GM23338 (cell line): ENCODE data around the gene SNX22. TPM values are rescaled to one million over a fixed set of nuclear protein-coding genes. Genes with fewer than 3 reads are reported as not detected.

ENCODE experiments used
- ATAC-seq: fragments of 200-7000 bp; cut with Tn5 transposase; 3 replicates; pipeline ENCODE4 v1.9.1; 2020
- DNase-seq: peaks from one replicate; pipeline ENCODE4 v3.0.0-alpha.2; 2015; ENCODE audit warnings: low spot score
- H2AFZ ChIP-seq: fragments of 200-600 bp; sonication (generic); 2 replicates; pipeline ENCODE4 v1.8.0; 2016; ENCODE audit warnings: antibody characterized with exemption, mild to moderate bottlenecking, moderate library complexity
- H3F3A ChIP-seq: fragments of 200-600 bp; sonication (generic); replicated peaks from 2 replicates; pipeline ENCODE4 v1.8.0; 2017; ENCODE audit warnings: antibody characterized with exemption, mixed run types, low read depth
- H3K27ac ChIP-seq: fragments of 200-600 bp; sonication (generic); 2 replicates; pipeline ENCODE4 v1.6.1; 2016; ENCODE audit warnings: low read depth
- H3K27me3 ChIP-seq: fragments of 200-600 bp; sonication (generic); 2 replicates; pipeline ENCODE4 v1.8.0; 2016; ENCODE audit warnings: mild to moderate bottlenecking, mixed run types, moderate library complexity; ENCODE audit not compliant: insufficient read depth
- H3K36me3 ChIP-seq: fragments of 200-600 bp; sonication (generic); 2 replicates; pipeline ENCODE4 v1.8.0; 2016; ENCODE audit warnings: mild to moderate bottlenecking; ENCODE audit not compliant: insufficient read depth
- H3K4me1 ChIP-seq: fragments of 200-600 bp; sonication (generic); 2 replicates; pipeline ENCODE4 v1.8.0; 2016; ENCODE audit warnings: mild to moderate bottlenecking, moderate library complexity; ENCODE audit not compliant: insufficient read depth
- H3K4me2 ChIP-seq: fragments of 200-600 bp; sonication (generic); 2 replicates; pipeline ENCODE4 v1.7.1; 2017; ENCODE audit warnings: mixed run types
- H3K4me3 ChIP-seq: fragments of 200-600 bp; sonication (generic); 2 replicates; pipeline ENCODE4 v1.6.1; 2016; ENCODE audit warnings: mixed run types
- H3K79me2 ChIP-seq: fragments of 200-600 bp; sonication (generic); replicated peaks from 2 replicates; pipeline ENCODE4 v1.8.0; 2017; ENCODE audit warnings: mild to moderate bottlenecking; ENCODE audit not compliant: insufficient read depth
- H3K9me2 ChIP-seq: fragments of 200-600 bp; sonication (generic); 2 replicates; pipeline ENCODE4 v1.8.0; 2017; ENCODE audit not compliant: insufficient read depth
- H4K20me1 ChIP-seq: fragments of 200-600 bp; sonication (generic); replicated peaks from 2 replicates; pipeline ENCODE4 v1.8.0; 2017; ENCODE audit warnings: mild to moderate bottlenecking; ENCODE audit not compliant: insufficient read depth
- H3K27ac Mint-ChIP-seq: 2 replicates; pipeline ENCODE4 v1.8.0; 2020; ENCODE audit warnings: inconsistent platforms, mild to moderate bottlenecking, moderate library complexity, mixed read lengths
- H3K27me3 Mint-ChIP-seq: 3 replicates; pipeline ENCODE4 v1.8.0; 2022; ENCODE audit warnings: low read depth, mild to moderate bottlenecking, moderate library complexity, mixed read lengths, inconsistent platforms; ENCODE audit not compliant: insufficient read depth, poor library complexity
- H3K36me3 Mint-ChIP-seq: 3 replicates; pipeline ENCODE4 v1.8.0; 2021; ENCODE audit warnings: low read depth, mild to moderate bottlenecking, inconsistent platforms, moderate library complexity, mixed read lengths
- H3K4me1 Mint-ChIP-seq: 3 replicates; pipeline ENCODE4 v1.8.0; 2020; ENCODE audit warnings: mild to moderate bottlenecking, inconsistent platforms, mixed read lengths
- H3K4me3 Mint-ChIP-seq: 3 replicates; pipeline ENCODE4 v1.8.0; 2021; ENCODE audit warnings: moderate library complexity, mild to moderate bottlenecking, inconsistent platforms, mixed read lengths
- H3K9me3 Mint-ChIP-seq: 3 replicates; pipeline ENCODE4 v1.8.0; 2020; ENCODE audit warnings: moderate library complexity, mild to moderate bottlenecking, inconsistent platforms, mixed read lengths
- EZH2phosphoT487 ChIP-seq: fragments of 200-600 bp; sonication (generic); IDR thresholded peaks from one replicate; pipeline ENCODE4 v1.8.1; 2018; ENCODE audit warnings: antibody characterized with exemption; ENCODE audit not compliant: unreplicated experiment
- JUNB ChIP-seq: IDR thresholded peaks from one replicate; pipeline ENCODE4 v1.6.1; 2016; ENCODE audit warnings: antibody characterized with exemption; ENCODE audit not compliant: unreplicated experiment
- NANOG ChIP-seq: IDR thresholded peaks from 2 replicates; pipeline ENCODE4 v1.6.1; 2016; ENCODE audit warnings: antibody characterized with exemption, borderline replicate concordance
- POLR2AphosphoS5 ChIP-seq: IDR thresholded peaks from 2 replicates; pipeline ENCODE4 v1.6.1; 2016; ENCODE audit warnings: antibody characterized with exemption, low read depth
- REST ChIP-seq: IDR thresholded peaks from one replicate; pipeline ENCODE4 v1.6.1; 2018; ENCODE audit warnings: antibody characterized with exemption; ENCODE audit not compliant: unreplicated experiment
- STAT1 ChIP-seq: IDR thresholded peaks from one replicate; pipeline ENCODE4 v1.6.1; 2016; ENCODE audit warnings: antibody characterized with exemption; ENCODE audit not compliant: unreplicated experiment
- ZNF114 ChIP-seq: fragments of 250-450 bp; sonication (Bioruptor Pico); IDR thresholded peaks from 2 replicates; pipeline ENCODE4 v1.5.0; 2020; ENCODE audit warnings: mild to moderate bottlenecking, moderate library complexity
- ZNF462 ChIP-seq: fragments of 250-450 bp; sonication (Bioruptor Pico); IDR thresholded peaks from 2 replicates; pipeline ENCODE4 v1.5.0; 2020; ENCODE audit warnings: mild to moderate bottlenecking, moderate library complexity
- polyA plus RNA-seq: library from polyadenylated mRNA; unstranded; fragments of >200 nt; fragmentation: Nextera tagmentation; extraction: Ambion mirVana; gene quantifications from 2 replicates; pipeline ENCODE4 v1.2.1, GENCODE V29; 2016
- total RNA-seq: library from RNA; depleted of rRNA; stranded (reverse); fragments of >200 nt; shearing (Covaris generic); gene quantifications from 2 replicates; pipeline ENCODE4 v1.2.3, GENCODE V29; 2014

Gene SNX22
- total and polyA plus RNA-seq, 2 experiments from 2014 or later = 3.7 to 5.7 TPM

- H3K9me2 ChIP-seq = no peaks in the 10 kb centered on the region
- Mint-ChIP-seq H3K9me3 (no peaks in the 10 kb centered on the region), H3K27ac (no peak overlapping the region), H3K36me3 (peaks cover 19% of the 10 kb centered on the region), H3K4me1 (peaks cover 24% of the 10 kb centered on the region), H3K27me3 (peaks cover 2% of the 10 kb centered on the region), H3K4me3 (no peak overlapping the region)
- H3F3A ChIP-seq = peaks cover 14% of the 10 kb centered on the region; the same call in 1 of the 2 replicates
- H2AFZ ChIP-seq = no peak overlapping the region
- H4K20me1 ChIP-seq = peaks cover 15% of the 10 kb centered on the region
- H3K4me2 ChIP-seq = no peak overlapping the region
- H3K27me3 ChIP-seq = no peaks in the 10 kb centered on the region
- peaks cover 21% of the 10 kb centered on the region for H3K79me2 ChIP-seq
- H3K4me1 ChIP-seq = peaks cover 25% of the 10 kb centered on the region
- no peak overlapping the region for H3K4me3 ChIP-seq
- ATAC-seq (no peak), DNase-seq (no peak)
- TF ChIP-seq EZH2phosphoT487 (no peak), STAT1 (no peak), NANOG (no peak), JUNB (no peak), ZNF462 (CRISPR knock-in tag) (no peak)
- H3K36me3 ChIP-seq = peaks cover 14% of the 10 kb centered on the region
- 0 out of 2 replicates have a peak overlapping the region, but pooled peaks have one; percentile 39 for H3K27ac ChIP-seq
These were observed 12.9 kb downstream of the SNX22 start for GRCh38 chr15:64164436-64164835.

GRCh38 chr15:64166102-64166890, 14.8 kb downstream of the SNX22 start:
- peak; percentile 12 for DNase-seq
- Histone ChIP-seq H3F3A (peaks cover 14% of the 10 kb centered on the region; the same call in 1 of the 2 replicates), H3K4me1 (peaks cover 25% of the 10 kb centered on the region), H3K27ac (no peak overlapping the region), H3K36me3 (no peaks in the 10 kb centered on the region), H4K20me1 (0 out of 2 replicates have a peak, but pooled peaks cover 7% of the 10 kb centered on the region), H3K9me2 (no peaks in the 10 kb centered on the region), H3K4me2 (no peak overlapping the region), H3K27me3 (no peaks in the 10 kb centered on the region), H3K4me3 (no peak overlapping the region), H2AFZ (no peak overlapping the region), H3K79me2 (peaks cover 12% of the 10 kb centered on the region)
- Mint-ChIP-seq H3K27me3 (peaks cover 6% of the 10 kb centered on the region), H3K9me3 (no peaks in the 10 kb centered on the region), H3K4me3 (no peak overlapping the region), H3K27ac (no peak overlapping the region; the same call in 1 of the 2 replicates), H3K36me3 (peaks cover 12% of the 10 kb centered on the region), H3K4me1 (peaks cover 24% of the 10 kb centered on the region)
- no peak for ATAC-seq
- TF ChIP-seq STAT1 (no peak), ZNF114 (CRISPR knock-in tag) (no peak), POLR2AphosphoS5 (no peak), REST (no peak), JUNB (no peak)
